H1 (cell line): ENCODE measurements around the gene GABPB2. TPM values are rescaled to one million over a fixed set of nuclear protein-coding genes. Genes with fewer than 3 reads are reported as not detected.

ENCODE experiments used
- EZH2 ChIP-seq: fragments of 200-600 bp; sonication (generic); IDR thresholded peaks from 2 replicates; pipeline ENCODE4 v1.7.1; 2012; ENCODE audit warnings: low read depth, mild to moderate bottlenecking, moderate library complexity, low read length, inconsistent platforms; ENCODE audit not compliant: severe bottlenecking
- GABPA ChIP-seq: IDR thresholded peaks from 2 replicates; pipeline ENCODE4 v1.6.1; 2011; ENCODE audit warnings: mild to moderate bottlenecking, low read length, moderate library complexity, borderline replicate concordance; ENCODE audit not compliant: insufficient read depth
- KDM1A ChIP-seq: fragments of 200-600, 300-600 bp; sonication (generic); IDR thresholded peaks from 2 replicates; pipeline ENCODE4 v1.7.1; 2016; ENCODE audit warnings: mild to moderate bottlenecking, low read length, borderline replicate concordance
- TCF12 ChIP-seq: IDR thresholded peaks from 2 replicates; pipeline ENCODE4 v1.6.1; 2011; ENCODE audit warnings: low read depth, mild to moderate bottlenecking, low read length
- polyA plus RNA-seq, 7 experiments: library from polyadenylated mRNA; depleted of rRNA in 3 of 7; stranded (reverse) in 5 of 7; unstranded in 2 of 7; fragments of >200 nt in 5 of 7; fragments of 200-250 nt in 2 of 7; gene quantifications; 1 replicate in 5 of 7; 2 replicates in 1 of 7; 4 replicates in 1 of 7; pipeline versions ENCODE4 v1.2.1 to v1.2.3, GENCODE V29; 2011 to 2013; ENCODE audit warnings: missing spikeins in 2 of 7, mixed read lengths in 2 of 7
- total RNA-seq: library from RNA; stranded (reverse); fragmentation: NEBNext Ultra II Directional; extraction: Animal tissue kit (Norgen Biotek cat#: 25700); gene quantifications from 2 replicates; pipeline ENCODE4 v1.2.1, GENCODE V29; 2021
- TF ChIP-seq, protein P1 (sequence below): fragments of 300-600 bp; sonication (generic); IDR thresholded peaks from 2 replicates; pipeline ENCODE4 v1.7.1; 2012; ENCODE audit warnings: low read length, moderate library complexity, mild to moderate bottlenecking, inconsistent platforms; ENCODE audit not compliant: insufficient replicate concordance
- TF ChIP-seq, protein P2 (sequence below): IDR thresholded peaks from 2 replicates; pipeline ENCODE4 v1.6.1; 2011; ENCODE audit warnings: low read depth, mild to moderate bottlenecking, low read length; ENCODE audit not compliant: insufficient read depth

GABPB2 gene
- total and polyA plus RNA-seq, 2 of the 8 experiments (the other 6 are each of a cell fraction or from before 2014, with no cell fraction given): 1.8 to 2.4 TPM

DNA sequence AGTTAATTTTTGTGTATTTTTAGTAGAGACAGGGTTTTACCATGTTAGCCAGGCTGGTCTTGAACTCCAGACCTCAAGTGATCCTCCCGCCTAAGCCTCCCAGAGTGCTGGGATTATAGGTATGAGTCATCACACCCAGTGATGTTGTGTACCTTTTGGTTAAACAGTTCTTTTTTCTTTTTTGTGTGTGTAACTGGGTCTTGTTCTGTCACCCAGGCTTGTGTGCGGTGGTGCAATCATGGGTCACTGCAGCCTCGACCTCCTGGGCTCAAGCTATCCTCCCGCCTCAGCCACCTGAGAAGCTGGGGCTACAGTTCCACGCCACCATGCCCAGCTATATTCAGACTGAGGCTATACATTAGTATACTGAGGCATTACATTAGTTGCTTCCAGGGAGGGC lies 37.8 kb downstream of the GABPB2 start (continued):
- TF ChIP-seq, protein P1, sequence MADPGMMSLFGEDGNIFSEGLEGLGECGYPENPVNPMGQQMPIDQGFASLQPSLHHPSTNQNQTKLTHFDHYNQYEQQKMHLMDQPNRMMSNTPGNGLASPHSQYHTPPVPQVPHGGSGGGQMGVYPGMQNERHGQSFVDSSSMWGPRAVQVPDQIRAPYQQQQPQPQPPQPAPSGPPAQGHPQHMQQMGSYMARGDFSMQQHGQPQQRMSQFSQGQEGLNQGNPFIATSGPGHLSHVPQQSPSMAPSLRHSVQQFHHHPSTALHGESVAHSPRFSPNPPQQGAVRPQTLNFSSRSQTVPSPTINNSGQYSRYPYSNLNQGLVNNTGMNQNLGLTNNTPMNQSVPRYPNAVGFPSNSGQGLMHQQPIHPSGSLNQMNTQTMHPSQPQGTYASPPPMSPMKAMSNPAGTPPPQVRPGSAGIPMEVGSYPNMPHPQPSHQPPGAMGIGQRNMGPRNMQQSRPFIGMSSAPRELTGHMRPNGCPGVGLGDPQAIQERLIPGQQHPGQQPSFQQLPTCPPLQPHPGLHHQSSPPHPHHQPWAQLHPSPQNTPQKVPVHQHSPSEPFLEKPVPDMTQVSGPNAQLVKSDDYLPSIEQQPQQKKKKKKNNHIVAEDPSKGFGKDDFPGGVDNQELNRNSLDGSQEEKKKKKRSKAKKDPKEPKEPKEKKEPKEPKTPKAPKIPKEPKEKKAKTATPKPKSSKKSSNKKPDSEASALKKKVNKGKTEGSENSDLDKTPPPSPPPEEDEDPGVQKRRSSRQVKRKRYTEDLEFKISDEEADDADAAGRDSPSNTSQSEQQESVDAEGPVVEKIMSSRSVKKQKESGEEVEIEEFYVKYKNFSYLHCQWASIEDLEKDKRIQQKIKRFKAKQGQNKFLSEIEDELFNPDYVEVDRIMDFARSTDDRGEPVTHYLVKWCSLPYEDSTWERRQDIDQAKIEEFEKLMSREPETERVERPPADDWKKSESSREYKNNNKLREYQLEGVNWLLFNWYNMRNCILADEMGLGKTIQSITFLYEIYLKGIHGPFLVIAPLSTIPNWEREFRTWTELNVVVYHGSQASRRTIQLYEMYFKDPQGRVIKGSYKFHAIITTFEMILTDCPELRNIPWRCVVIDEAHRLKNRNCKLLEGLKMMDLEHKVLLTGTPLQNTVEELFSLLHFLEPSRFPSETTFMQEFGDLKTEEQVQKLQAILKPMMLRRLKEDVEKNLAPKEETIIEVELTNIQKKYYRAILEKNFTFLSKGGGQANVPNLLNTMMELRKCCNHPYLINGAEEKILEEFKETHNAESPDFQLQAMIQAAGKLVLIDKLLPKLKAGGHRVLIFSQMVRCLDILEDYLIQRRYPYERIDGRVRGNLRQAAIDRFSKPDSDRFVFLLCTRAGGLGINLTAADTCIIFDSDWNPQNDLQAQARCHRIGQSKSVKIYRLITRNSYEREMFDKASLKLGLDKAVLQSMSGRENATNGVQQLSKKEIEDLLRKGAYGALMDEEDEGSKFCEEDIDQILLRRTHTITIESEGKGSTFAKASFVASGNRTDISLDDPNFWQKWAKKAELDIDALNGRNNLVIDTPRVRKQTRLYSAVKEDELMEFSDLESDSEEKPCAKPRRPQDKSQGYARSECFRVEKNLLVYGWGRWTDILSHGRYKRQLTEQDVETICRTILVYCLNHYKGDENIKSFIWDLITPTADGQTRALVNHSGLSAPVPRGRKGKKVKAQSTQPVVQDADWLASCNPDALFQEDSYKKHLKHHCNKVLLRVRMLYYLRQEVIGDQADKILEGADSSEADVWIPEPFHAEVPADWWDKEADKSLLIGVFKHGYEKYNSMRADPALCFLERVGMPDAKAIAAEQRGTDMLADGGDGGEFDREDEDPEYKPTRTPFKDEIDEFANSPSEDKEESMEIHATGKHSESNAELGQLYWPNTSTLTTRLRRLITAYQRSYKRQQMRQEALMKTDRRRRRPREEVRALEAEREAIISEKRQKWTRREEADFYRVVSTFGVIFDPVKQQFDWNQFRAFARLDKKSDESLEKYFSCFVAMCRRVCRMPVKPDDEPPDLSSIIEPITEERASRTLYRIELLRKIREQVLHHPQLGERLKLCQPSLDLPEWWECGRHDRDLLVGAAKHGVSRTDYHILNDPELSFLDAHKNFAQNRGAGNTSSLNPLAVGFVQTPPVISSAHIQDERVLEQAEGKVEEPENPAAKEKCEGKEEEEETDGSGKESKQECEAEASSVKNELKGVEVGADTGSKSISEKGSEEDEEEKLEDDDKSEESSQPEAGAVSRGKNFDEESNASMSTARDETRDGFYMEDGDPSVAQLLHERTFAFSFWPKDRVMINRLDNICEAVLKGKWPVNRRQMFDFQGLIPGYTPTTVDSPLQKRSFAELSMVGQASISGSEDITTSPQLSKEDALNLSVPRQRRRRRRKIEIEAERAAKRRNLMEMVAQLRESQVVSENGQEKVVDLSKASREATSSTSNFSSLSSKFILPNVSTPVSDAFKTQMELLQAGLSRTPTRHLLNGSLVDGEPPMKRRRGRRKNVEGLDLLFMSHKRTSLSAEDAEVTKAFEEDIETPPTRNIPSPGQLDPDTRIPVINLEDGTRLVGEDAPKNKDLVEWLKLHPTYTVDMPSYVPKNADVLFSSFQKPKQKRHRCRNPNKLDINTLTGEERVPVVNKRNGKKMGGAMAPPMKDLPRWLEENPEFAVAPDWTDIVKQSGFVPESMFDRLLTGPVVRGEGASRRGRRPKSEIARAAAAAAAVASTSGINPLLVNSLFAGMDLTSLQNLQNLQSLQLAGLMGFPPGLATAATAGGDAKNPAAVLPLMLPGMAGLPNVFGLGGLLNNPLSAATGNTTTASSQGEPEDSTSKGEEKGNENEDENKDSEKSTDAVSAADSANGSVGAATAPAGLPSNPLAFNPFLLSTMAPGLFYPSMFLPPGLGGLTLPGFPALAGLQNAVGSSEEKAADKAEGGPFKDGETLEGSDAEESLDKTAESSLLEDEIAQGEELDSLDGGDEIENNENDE: no peak
- no peak for TF ChIP-seq KDM1A
- TF ChIP-seq, protein P2, sequence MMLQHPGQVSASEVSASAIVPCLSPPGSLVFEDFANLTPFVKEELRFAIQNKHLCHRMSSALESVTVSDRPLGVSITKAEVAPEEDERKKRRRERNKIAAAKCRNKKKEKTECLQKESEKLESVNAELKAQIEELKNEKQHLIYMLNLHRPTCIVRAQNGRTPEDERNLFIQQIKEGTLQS: no peak
- no peak for TF ChIP-seq GABPA
- no peak for TF ChIP-seq TCF12
- TF ChIP-seq EZH2: no peak
